ENCODE results near the gene SLC38A1.
A peak's percentile ranks its signal among the peaks of the same experiment; 100 is the strongest.

The SLC38A1 gene

GRCh38 chr12:46222636-46223035, 46.2 kb downstream of the SLC38A1 start:
- DNase-seq (ENCODE audit: low read depth), result no peak
- TF ChIP-seq, protein P1, sequence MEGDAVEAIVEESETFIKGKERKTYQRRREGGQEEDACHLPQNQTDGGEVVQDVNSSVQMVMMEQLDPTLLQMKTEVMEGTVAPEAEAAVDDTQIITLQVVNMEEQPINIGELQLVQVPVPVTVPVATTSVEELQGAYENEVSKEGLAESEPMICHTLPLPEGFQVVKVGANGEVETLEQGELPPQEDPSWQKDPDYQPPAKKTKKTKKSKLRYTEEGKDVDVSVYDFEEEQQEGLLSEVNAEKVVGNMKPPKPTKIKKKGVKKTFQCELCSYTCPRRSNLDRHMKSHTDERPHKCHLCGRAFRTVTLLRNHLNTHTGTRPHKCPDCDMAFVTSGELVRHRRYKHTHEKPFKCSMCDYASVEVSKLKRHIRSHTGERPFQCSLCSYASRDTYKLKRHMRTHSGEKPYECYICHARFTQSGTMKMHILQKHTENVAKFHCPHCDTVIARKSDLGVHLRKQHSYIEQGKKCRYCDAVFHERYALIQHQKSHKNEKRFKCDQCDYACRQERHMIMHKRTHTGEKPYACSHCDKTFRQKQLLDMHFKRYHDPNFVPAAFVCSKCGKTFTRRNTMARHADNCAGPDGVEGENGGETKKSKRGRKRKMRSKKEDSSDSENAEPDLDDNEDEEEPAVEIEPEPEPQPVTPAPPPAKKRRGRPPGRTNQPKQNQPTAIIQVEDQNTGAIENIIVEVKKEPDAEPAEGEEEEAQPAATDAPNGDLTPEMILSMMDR (conservative IDR thresholded peaks at IDR 0.05; ENCODE audit: control insufficient read depth, insufficient read depth, low read depth, low read length), result no peak
- no peak overlapping the region for H3K4me3 ChIP-seq (ENCODE audit: control insufficient read depth, low read depth, low read length)

DNA sequence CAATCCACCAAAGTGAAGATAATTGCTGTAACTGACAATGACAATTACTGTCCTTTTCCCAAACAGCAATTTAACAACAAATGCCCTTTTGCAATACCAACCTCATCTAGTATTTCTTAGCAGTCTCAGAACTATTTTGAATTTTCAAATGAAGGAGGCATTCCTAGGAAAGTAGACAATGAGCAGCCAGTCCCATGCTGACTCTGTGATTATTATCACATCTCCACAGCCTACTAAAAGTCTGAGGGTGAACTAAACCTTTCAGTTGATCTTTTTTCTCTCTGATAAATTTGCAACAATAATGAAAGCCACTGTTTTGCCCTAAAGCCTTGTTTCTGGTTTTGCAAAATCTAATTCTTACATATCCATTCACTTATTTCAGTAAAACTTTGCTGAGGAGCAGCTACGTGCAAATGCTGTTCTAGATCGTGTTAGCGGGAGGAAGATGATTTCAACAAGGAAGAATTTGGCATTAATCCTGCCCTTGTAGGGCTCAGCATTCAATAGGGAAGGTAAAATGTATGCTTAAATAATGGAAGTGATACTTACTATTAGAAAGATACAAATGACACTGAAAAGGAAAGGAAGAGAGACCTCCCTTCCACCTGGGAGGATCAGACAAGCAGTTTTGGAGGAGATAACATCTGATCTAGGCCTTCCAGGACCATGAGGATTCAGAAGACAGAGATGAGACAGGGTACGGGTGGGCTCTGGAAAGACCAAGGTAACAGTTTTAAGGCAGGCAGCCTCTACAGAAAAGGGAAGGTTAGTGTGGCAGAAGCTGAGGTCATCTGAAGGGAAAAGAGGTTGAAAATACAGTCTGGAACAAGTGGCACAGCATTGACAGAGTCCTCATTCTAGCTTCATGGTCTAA, 47.4 kb downstream of the SLC38A1 start:
- peak; percentile 34 for DNase-seq (ENCODE audit: low read depth)
- H3K4me3 ChIP-seq (ENCODE audit: control insufficient read depth, low read depth, low read length), result no peak overlapping the region
- TF ChIP-seq, protein P1 (conservative IDR thresholded peaks at IDR 0.05; ENCODE audit: control insufficient read depth, insufficient read depth, low read depth, low read length), result no peak

- H3K4me3 ChIP-seq (ENCODE audit: control insufficient read depth, low read depth, low read length), result no peak overlapping the region
- TF ChIP-seq, protein P1 (conservative IDR thresholded peaks at IDR 0.05; ENCODE audit: control insufficient read depth, insufficient read depth, low read depth, low read length), result no peak
- peak; percentile 81 for DNase-seq (ENCODE audit: low read depth)
Observed at GRCh38 chr12:46219877-46220655, 48.8 kb downstream of the SLC38A1 start.

GRCh38 chr12:46219132-46219876, 49.5 kb downstream of the SLC38A1 start:
- no peak for DNase-seq (ENCODE audit: low read depth)
- TF ChIP-seq, protein P1 (conservative IDR thresholded peaks at IDR 0.05; ENCODE audit: control insufficient read depth, insufficient read depth, low read depth, low read length), result no peak
- H3K4me3 ChIP-seq (ENCODE audit: control insufficient read depth, low read depth, low read length), result no peak overlapping the region

DNA sequence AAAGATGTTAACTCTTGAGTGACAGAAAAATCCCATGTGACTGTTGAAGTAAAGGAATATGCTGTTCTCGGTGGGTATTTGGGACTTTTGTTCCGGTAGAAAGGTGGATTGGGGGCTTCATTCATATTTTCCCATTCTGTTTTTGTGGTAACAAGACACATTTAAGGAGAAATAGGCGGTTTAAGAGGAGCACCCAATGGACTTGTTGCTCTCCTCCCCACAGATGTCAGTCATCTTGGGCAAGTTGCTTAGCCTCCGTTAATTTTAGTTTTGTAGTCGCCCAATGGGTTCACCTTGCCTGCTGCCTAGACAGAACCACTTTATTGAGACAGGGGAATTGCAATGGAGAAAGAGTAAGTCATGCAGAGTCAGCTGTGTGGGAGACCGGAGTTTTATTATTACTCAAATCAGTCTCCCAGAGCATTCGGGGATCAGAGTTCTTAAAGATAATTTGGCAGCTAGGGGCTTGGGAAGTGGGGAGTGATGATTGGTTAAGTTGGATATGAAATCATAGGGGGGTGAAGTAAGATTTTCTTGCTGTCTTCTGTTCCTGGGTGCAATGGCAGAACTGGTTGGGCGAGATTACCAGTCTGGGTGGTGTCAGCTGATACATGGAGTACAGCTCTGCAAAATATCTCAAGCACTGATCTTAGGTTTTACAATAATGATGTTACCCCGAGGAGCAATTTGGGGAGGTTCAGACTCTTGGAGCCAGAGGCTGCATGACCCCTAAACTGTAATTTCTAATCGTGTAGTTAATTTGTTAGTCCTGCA, 50.3 kb downstream of the SLC38A1 start:
- DNase-seq (ENCODE audit: low read depth), result no peak
- H3K4me3 ChIP-seq (ENCODE audit: control insufficient read depth, low read depth, low read length), result no peak overlapping the region
- TF ChIP-seq, protein P1 (conservative IDR thresholded peaks at IDR 0.05; ENCODE audit: control insufficient read depth, insufficient read depth, low read depth, low read length), result no peak
